ENCODE results near the gene KCNE1.
"Not testable (repeated sequence)": the region's sequence is repeated elsewhere in the genome, so short reads cannot be mapped to it uniquely, and the experiment has no call there.

The KCNE1 gene

GRCh38 chr21:34510148-34511142 lies 1.6 kb downstream of the KCNE1 start:
- DNase-seq, result no peak

- no peak for DNase-seq
These were observed 2.9 kb downstream of the KCNE1 start for GRCh38 chr21:34509151-34509550.

- DNase-seq, result no peak
These were observed 7.4 kb downstream of the KCNE1 start for GRCh38 chr21:34504595-34504994.

- no peak for DNase-seq
These were observed 9.4 kb downstream of the KCNE1 start for GRCh38 chr21:34502480-34503106.

GRCh38 chr21:34501716-34502115 lies 10.3 kb downstream of the KCNE1 start:
- DNase-seq, result no peak

GRCh38 chr21:34500191-34500590 lies 11.8 kb downstream of the KCNE1 start:
- DNase-seq, result no peak

GRCh38 chr21:34499116-34499515 lies 12.9 kb downstream of the KCNE1 start:
- no peak for DNase-seq

GRCh38 chr21:34498623-34499022 lies 13.4 kb downstream of the KCNE1 start:
- DNase-seq, result no peak

- not testable (repeated sequence) for DNase-seq
These were observed 28.2 kb downstream of the KCNE1 start for GRCh38 chr21:34483854-34484253.

- DNase-seq, result not testable (repeated sequence)
These were observed 28.6 kb downstream of the KCNE1 start for GRCh38 chr21:34483435-34483834.

GRCh38 chr21:34467333-34467732 lies 44.7 kb downstream of the KCNE1 start:
- not testable (repeated sequence) for DNase-seq

- not testable (repeated sequence) for DNase-seq
These were observed 52.6 kb downstream of the KCNE1 start for GRCh38 chr21:34459426-34459825.

- DNase-seq, result not testable (repeated sequence)
These were observed 53.7 kb downstream of the KCNE1 start for GRCh38 chr21:34458266-34458665.

GRCh38 chr21:34456180-34456579 lies 55.8 kb downstream of the KCNE1 start:
- DNase-seq, result not testable (repeated sequence)

GRCh38 chr21:34455628-34456027 lies 56.4 kb downstream of the KCNE1 start:
- DNase-seq, result not testable (repeated sequence)

- not testable (repeated sequence) for DNase-seq
These were observed 65.0 kb downstream of the KCNE1 start for GRCh38 chr21:34447018-34447417.

- not testable (repeated sequence) for DNase-seq
These were observed 68.5 kb downstream of the KCNE1 start for GRCh38 chr21:34443486-34443885.

- DNase-seq, result not testable (repeated sequence)
These were observed 82.3 kb downstream of the KCNE1 start for GRCh38 chr21:34429710-34430109.

GRCh38 chr21:34428441-34428840 lies 83.6 kb downstream of the KCNE1 start:
- not testable (repeated sequence) for DNase-seq

- not testable (repeated sequence) for DNase-seq
These were observed 84.7 kb downstream of the KCNE1 start for GRCh38 chr21:34427339-34427738.

- DNase-seq, result not testable (repeated sequence)
These were observed 88.2 kb downstream of the KCNE1 start, which contains the start of gene SMIM34 for GRCh38 chr21:34423805-34424204. SMIM34 (minus strand) TSS chr21:34423951; CDS start chr21:34423839, 112 bp downstream.

GRCh38 chr21:34417448-34418077 lies 94.4 kb downstream of the KCNE1 start:
- DNase-seq, result not testable (repeated sequence)

- not testable (repeated sequence) for DNase-seq
These were observed 104.7 kb downstream of the KCNE1 start for GRCh38 chr21:34407294-34407693.
